Osteocyte (in vitro differentiated cells): Measurements from ENCODE around the gene SYT10. TPM values are rescaled to one million over a fixed set of nuclear protein-coding genes. Genes with fewer than 3 reads are reported as not detected.

ENCODE experiments used
- DNase-seq: peaks from one replicate; pipeline ENCODE4 v3.0.0; 2021; ENCODE audit warnings: mixed read lengths; ENCODE audit not compliant: unreplicated experiment; ENCODE audit errors: extremely low spot score
- H3K27ac Mint-ChIP-seq: one replicate; pipeline ENCODE4 v1.8.0; 2021; ENCODE audit warnings: mild to moderate bottlenecking, mixed read lengths; ENCODE audit not compliant: unreplicated experiment
- H3K27me3 Mint-ChIP-seq: one replicate; pipeline ENCODE4 v1.8.0; 2021; ENCODE audit warnings: mixed read lengths; ENCODE audit not compliant: unreplicated experiment
- H3K36me3 Mint-ChIP-seq: one replicate; pipeline ENCODE4 v1.8.0; 2021; ENCODE audit warnings: mixed read lengths; ENCODE audit not compliant: unreplicated experiment
- H3K4me1 Mint-ChIP-seq: one replicate; pipeline ENCODE4 v1.8.0; 2021; ENCODE audit warnings: mixed read lengths; ENCODE audit not compliant: unreplicated experiment
- H3K4me3 Mint-ChIP-seq: one replicate; pipeline ENCODE4 v1.8.0; 2021; ENCODE audit warnings: mild to moderate bottlenecking, moderate library complexity, mixed read lengths; ENCODE audit not compliant: unreplicated experiment
- H3K9me3 Mint-ChIP-seq: one replicate; pipeline ENCODE4 v1.8.0; 2021; ENCODE audit warnings: mixed read lengths; ENCODE audit not compliant: unreplicated experiment
- CTCF ChIP-seq: fragments of 200-600 bp; sonication (generic); IDR thresholded peaks from 2 replicates; pipeline ENCODE4 v1.5.0; 2021; ENCODE audit warnings: antibody characterized with exemption, mild to moderate bottlenecking, moderate library complexity
- total RNA-seq: library from RNA; stranded (reverse); gene quantifications from 2 replicates; pipeline ENCODE4 v1.2.1, GENCODE V29; 2021

The SYT10 gene
- total RNA-seq, 1 donor from 2014 or later = not detected

- no peak overlapping the region for H3K27ac Mint-ChIP-seq
- peaks cover 49% of the 10 kb centered on the region for H3K27me3 Mint-ChIP-seq
- DNase-seq = peak; percentile 84
- H3K4me3 Mint-ChIP-seq = peak overlapping the region; percentile 85
- H3K4me1 Mint-ChIP-seq = peaks cover 9% of the 10 kb centered on the region
- no peaks in the 10 kb centered on the region for H3K36me3 Mint-ChIP-seq
- TF ChIP-seq CTCF = no peak
- no peaks in the 10 kb centered on the region for H3K9me3 Mint-ChIP-seq
Observed at GRCh38 chr12:33438851-33439586, 600 bp downstream of the SYT10 start.

GRCh38 chr12:33438025-33438772 is 1.4 kb downstream of the SYT10 start:
- H3K27ac Mint-ChIP-seq = no peak overlapping the region
- H3K4me3 Mint-ChIP-seq = peak overlapping the region; percentile 85
- no peaks in the 10 kb centered on the region for H3K9me3 Mint-ChIP-seq
- DNase-seq = no peak
- TF ChIP-seq CTCF = no peak
- H3K4me1 Mint-ChIP-seq = peaks cover 9% of the 10 kb centered on the region
- peaks cover 49% of the 10 kb centered on the region for H3K27me3 Mint-ChIP-seq
- no peaks in the 10 kb centered on the region for H3K36me3 Mint-ChIP-seq

- no peak for DNase-seq
- Mint-ChIP-seq H3K27ac (no peak overlapping the region), H3K4me1 (peaks cover 9% of the 10 kb centered on the region), H3K36me3 (no peaks in the 10 kb centered on the region), H3K9me3 (no peaks in the 10 kb centered on the region), H3K27me3 (peaks cover 44% of the 10 kb centered on the region), H3K4me3 (peak overlapping the region; percentile 85)
- no peak for TF ChIP-seq CTCF
Observed at GRCh38 chr12:33437598-33437997, 2.0 kb downstream of the SYT10 start.

GRCh38 chr12:33432992-33433391 is 6.6 kb downstream of the SYT10 start:
- no peak for DNase-seq
- no peaks in the 10 kb centered on the region for H3K9me3 Mint-ChIP-seq
- TF ChIP-seq CTCF = no peak
- no peak overlapping the region for H3K4me3 Mint-ChIP-seq
- H3K4me1 Mint-ChIP-seq = no peaks in the 10 kb centered on the region
- no peak overlapping the region for H3K27ac Mint-ChIP-seq
- no peaks in the 10 kb centered on the region for H3K36me3 Mint-ChIP-seq
- H3K27me3 Mint-ChIP-seq = peaks cover 17% of the 10 kb centered on the region

- no peak for TF ChIP-seq CTCF
- Mint-ChIP-seq H3K27ac (no peak overlapping the region), H3K9me3 (no peaks in the 10 kb centered on the region), H3K4me1 (no peaks in the 10 kb centered on the region), H3K27me3 (peaks cover 5% of the 10 kb centered on the region), H3K4me3 (no peak overlapping the region), H3K36me3 (no peaks in the 10 kb centered on the region)
- DNase-seq = no peak
Observed at GRCh38 chr12:33431648-33432047, 8.0 kb downstream of the SYT10 start.
